ENCODE measurements around the gene ADGRL2. TPM values are rescaled to one million over a fixed set of nuclear protein-coding genes. Genes with fewer than 3 reads are reported as not detected.

The ADGRL2 gene
- total and polyA plus RNA-seq, 2 of the 4 experiments (the other 2 are of a cell fraction): 17.0 to 42.7 TPM

- Histone ChIP-seq H3K79me1 (ENCODE audit: low read depth in 1 of 2, low read length in 2 of 2) (no peaks in the 10 kb centered on the region), H3K56ac (ENCODE audit: extremely low read depth, insufficient read depth, low read length) (no peak overlapping the region), H2BK15ac (ENCODE audit: low read depth, low read length) (no peak overlapping the region), H3K9ac (ENCODE audit: low read depth, low read length) (no peak overlapping the region), H3K23ac (ENCODE audit: low read depth, low read length) (no peak overlapping the region), H2BK20ac (ENCODE audit: low read depth, low read length) (no peak overlapping the region), H2BK120ac (ENCODE audit: low read depth, low read length) (no peak overlapping the region), H4K20me1 (ENCODE audit: insufficient read depth, low read length) (no peaks in the 10 kb centered on the region), H2AK9ac (replicated peaks; ENCODE audit: low read depth, low read length, poor library complexity) (no peak overlapping the region), H3K36me3 (ENCODE audit: control insufficient read depth, insufficient read depth, low read length) (no peaks in the 10 kb centered on the region), H3K14ac (replicated peaks; ENCODE audit: low read depth, low read length) (no peak overlapping the region), H4K5ac (ENCODE audit: low read depth, low read length) (no peak overlapping the region), H4K91ac (ENCODE audit: insufficient read depth, low read depth, low read length) (no peak overlapping the region), H3K9me3 (ENCODE audit: control insufficient read depth, insufficient read depth, low read length) (no peaks in the 10 kb centered on the region), H3K27ac (ENCODE audit: insufficient read depth, low read length) (no peak overlapping the region), H3K27me3 (ENCODE audit: control insufficient read depth, insufficient read depth, low read length) (no peaks in the 10 kb centered on the region), H3K4me3 (ENCODE audit: insufficient read depth, low read depth, low read length) (no peak overlapping the region), H2AFZ (replicated peaks; ENCODE audit: low read length, poor library complexity) (no peak overlapping the region), H3K4ac (ENCODE audit: low read depth, low read length) (no peak overlapping the region), H3K4me2 (ENCODE audit: low read depth, low read length) (no peak overlapping the region), H3K9me1 (ENCODE audit: insufficient read depth, low read length) (no peaks in the 10 kb centered on the region; the same call in 1 of the 2 replicates), H3K4me1 (ENCODE audit: control insufficient read depth, insufficient read depth, low read length) (no peaks in the 10 kb centered on the region), H2AK5ac (ENCODE audit: low read depth, low read length) (no peak overlapping the region), H3K18ac (ENCODE audit: low read depth, low read length) (no peak overlapping the region), H2BK5ac (ENCODE audit: low read depth, low read length, poor library complexity, severe bottlenecking) (no peak overlapping the region), H4K8ac (ENCODE audit: low read depth in 2 of 2, low read length in 2 of 2) (no peak overlapping the region)
- BruUV-seq (replicated peaks): no TSS peak
- no CpG with 5 or more reads among the region's 2 CpGs for WGBS, 2 experiments (ENCODE audit: extremely low coverage in 2 of 2, insufficient read length in 1 of 2)
- intact Hi-C loops (cut with micrococcal nuclease): no loop called here
- no peak for DNase-seq
- CTCF ChIA-PET: interaction anchor here (0.6 kb wide), 1 partner anchor 290 kb away, joined by 3 read pairs; no protein-coding TSS in a partner anchor
- no peak for ATAC-seq (ENCODE audit: low read depth)
- in situ Hi-C loops (cut with MboI; ENCODE audit: low sequenced_read_pairs): no loop called here
- POLR2A ChIA-PET (ENCODE audit: unreplicated experiment): no interaction called here
- dilution Hi-C loops (cut with HindIII; ENCODE audit: low sequenced_read_pairs, unreplicated experiment): no loop called here
- no peak for TF ChIP-seq BHLHE40 (IDR thresholded peaks at IDR 0.05; ENCODE audit: low read depth, low read length)
- TF ChIP-seq NFE2L2 (IDR thresholded peaks at IDR 0.05; ENCODE audit: low read depth, low read length): no peak
- TF ChIP-seq MAFK (IDR thresholded peaks at IDR 0.05; ENCODE audit: low read depth, low read length): no peak
- no peak for TF ChIP-seq SMC3 (IDR thresholded peaks at IDR 0.05; ENCODE audit: low read depth, low read length)
- no peak for TF ChIP-seq CEBPB (IDR thresholded peaks at IDR 0.05; ENCODE audit: low read depth, low read length)
- TF ChIP-seq ELK1 (IDR thresholded peaks at IDR 0.05; ENCODE audit: borderline replicate concordance, low read depth, low read length): no peak
- TF ChIP-seq POLR2A (IDR thresholded peaks at IDR 0.05; ENCODE audit: low read depth, low read length): no peak
- TF ChIP-seq CHD1 (IDR thresholded peaks at IDR 0.05; ENCODE audit: low read depth, low read length): no peak
- TF ChIP-seq RAD21 (IDR thresholded peaks at IDR 0.05; ENCODE audit: low read length): no peak
- no peak for TF ChIP-seq MAZ (IDR thresholded peaks at IDR 0.05; ENCODE audit: borderline replicate concordance, low read depth, low read length)
- TF ChIP-seq MXI1 (IDR thresholded peaks at IDR 0.05; ENCODE audit: borderline replicate concordance, low read depth, low read length): no peak
- TF ChIP-seq RFX5 (IDR thresholded peaks at IDR 0.05; ENCODE audit: low read depth, low read length): no peak
- no peak for TF ChIP-seq RCOR1 (IDR thresholded peaks at IDR 0.05; ENCODE audit: insufficient replicate concordance, low read length)
- no peak for TF ChIP-seq FOS (IDR thresholded peaks at IDR 0.05; ENCODE audit: low read depth, low read length)
Observed at GRCh38 chr1:81844477-81844876, 43.7 kb downstream of the ADGRL2 start.

Data from IMR-90 (cell line).